Measurements from ENCODE around the gene MYL4. TPM values are rescaled to one million over a fixed set of nuclear protein-coding genes. Genes with fewer than 3 reads are reported as not detected.
A peak's percentile ranks its signal among the peaks of the same experiment; 100 is the strongest.

The MYL4 gene
- total and polyA plus RNA-seq, 12 donors = 33.9 to 459 (median 92.5) TPM

GRCh38 chr17:47184681-47185080 lies 24.5 kb upstream of the MYL4 start:
- no peak for DNase-seq
- WGBS, 2 donors = 20 to 51% methylated on average over 6 of the region's 6 CpGs
- ATAC-seq = no peak
- Histone ChIP-seq H3K27ac (no peak overlapping the region), H3K27me3 (no peaks in the 10 kb centered on the region), H3K9me3 (no peaks in the 10 kb centered on the region), H3K4me1 (peaks cover 8 to 84% (median 70%) of the 10 kb centered on the region in 9 donors), H3K36me3 (peaks cover 0 to 14% (median 4%) of the 10 kb centered on the region in 9 donors), H3K4me3 (no peak overlapping the region)
- no peak for TF ChIP-seq CTCF (IDR thresholded peaks at IDR 0.05)
- intact Hi-C loops (cut with DNase I) = loop anchor here in 2 of 10 donors (5.0 to 10.0 kb wide), 2 partner anchors 38 to 90 kb away; no protein-coding TSS in a partner anchor

DNA sequence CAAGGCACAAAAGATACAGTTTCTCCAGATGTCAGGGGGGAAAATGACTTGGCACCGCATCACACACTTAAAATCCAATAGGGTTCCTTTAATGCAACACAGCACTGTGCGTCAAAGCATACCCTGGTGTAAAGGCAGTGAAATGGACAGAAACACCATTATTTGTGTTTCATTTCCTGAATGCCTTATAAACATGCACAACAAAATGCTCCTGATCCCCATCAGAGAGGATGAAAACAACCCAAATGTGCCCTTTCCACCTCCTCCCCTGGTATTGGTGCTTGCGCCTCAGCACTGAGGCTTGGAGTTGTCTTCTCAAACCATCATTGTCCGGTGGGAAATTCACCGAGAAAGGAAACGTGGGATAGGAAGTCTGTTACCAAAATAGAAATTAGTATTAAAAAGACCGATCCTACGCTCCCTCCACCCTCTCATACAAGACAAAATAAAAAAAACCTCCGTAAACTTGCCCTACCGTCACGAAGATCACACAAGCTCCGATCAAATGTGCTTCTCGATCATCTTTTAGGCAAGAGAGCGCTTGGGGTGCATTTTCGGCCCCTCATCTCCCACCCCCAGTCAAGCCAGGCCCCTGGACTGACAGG lies 20.8 kb upstream of the MYL4 start:
- Histone ChIP-seq H3K36me3 (no peaks in the 10 kb centered on the region), H3K4me1 (peaks cover 5 to 55% (median 53%) of the 10 kb centered on the region in 9 donors), H3K9me3 (no peaks in the 10 kb centered on the region), H3K27ac (peak overlapping the region; percentile 88 to 99 (median 96)), H3K27me3 (no peaks in the 10 kb centered on the region), H3K4me3 (peak overlapping the region; percentile 54 to 88 (median 71))
- intact Hi-C loops (cut with DNase I) = loop anchor here in 3 of 10 donors (2.0 to 10.0 kb wide), 3 partner anchors 34 to 86 kb away; no protein-coding TSS in a partner anchor
- 0% methylated on average over 15 of the region's 15 CpGs for WGBS, 2 donors
- peak in 1 of 2 donors; percentile 26 for DNase-seq
- no peak for TF ChIP-seq CTCF (IDR thresholded peaks at IDR 0.05)
- peak in 3 of 8 donors; percentile 32 to 42 (median 32) for ATAC-seq

DNA sequence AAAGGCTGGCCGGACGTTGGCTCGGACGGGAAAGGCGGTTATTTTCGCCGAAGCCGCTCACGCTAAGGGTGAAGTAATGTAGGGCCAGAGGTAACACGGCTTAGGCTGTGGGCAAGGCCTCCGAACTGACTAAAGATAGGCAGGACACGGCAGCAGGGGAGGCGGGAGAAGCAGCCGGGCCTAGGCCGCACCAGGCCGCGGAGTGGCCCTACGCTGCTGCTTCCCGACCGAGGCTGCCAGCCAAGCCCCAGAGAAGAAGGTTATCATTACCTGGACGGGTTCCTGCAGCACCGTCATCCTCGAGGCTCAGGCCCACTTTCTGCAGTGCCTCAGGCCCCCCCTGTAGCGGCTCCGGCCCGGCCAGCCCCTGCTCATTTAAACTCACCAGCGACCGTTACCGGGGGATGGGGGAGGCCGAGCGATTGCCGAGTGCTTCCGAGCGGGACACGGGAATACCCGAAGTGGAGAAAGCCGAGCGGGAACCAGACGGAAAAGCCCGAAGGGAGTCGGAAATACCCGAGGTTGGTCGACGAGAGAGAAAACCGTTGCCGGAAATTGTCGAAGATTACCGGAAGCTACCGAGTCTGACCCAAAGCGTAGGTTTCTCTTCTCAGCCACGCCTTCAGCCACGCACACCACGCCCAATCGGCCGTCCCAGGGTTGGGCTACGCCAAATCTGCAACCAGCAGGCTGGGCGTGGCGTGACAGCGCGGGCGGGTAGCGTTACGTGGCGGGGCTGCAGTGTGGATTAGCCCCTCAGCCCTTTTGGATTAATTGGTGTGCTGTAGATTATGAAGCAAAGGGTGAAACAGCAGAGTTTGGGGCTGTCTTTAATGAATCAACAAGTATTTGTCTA lies 20.0 kb upstream of the MYL4 start, which contains the start of gene CDC27:
Gene CDC27, minus strand, starts transcription at position 420 of the 856 bp plus-strand sequence. Its CDS starts 123 bp downstream, at position 297.
- Histone ChIP-seq H3K4me3 (peak within 1 kb of the TSS; percentile 54 to 88 (median 71)), H3K4me1 (peaks cover 5 to 48% (median 46%) of the 10 kb centered on the region in 9 donors), H3K36me3 (no peaks in the 10 kb centered on the region), H3K27ac (peak within 1 kb of the TSS; percentile 88 to 99 (median 96)), H3K27me3 (no peaks in the 10 kb centered on the region), H3K9me3 (no peaks in the 10 kb centered on the region)
- 0% methylated on average over 64 of the region's 64 CpGs for WGBS, 2 donors
- no peak for TF ChIP-seq CTCF (IDR thresholded peaks at IDR 0.05)
- intact Hi-C loops (cut with DNase I) = loop anchor here in 3 of 10 donors (2.0 to 10.0 kb wide), 3 partner anchors 33 to 86 kb away; no protein-coding TSS in a partner anchor
- DNase-seq = peak; percentile 98 to 100
- peak; percentile 97 to 98 (median 98) for ATAC-seq

GRCh38 chr17:47189732-47190237 lies 19.4 kb upstream of the MYL4 start:
- 41% methylated on average over 5 of the region's 5 CpGs for WGBS, 2 donors
- peaks cover 5 to 41% (median 39%) of the 10 kb centered on the region in 9 donors for H3K4me1 ChIP-seq
- DNase-seq (no peak), ATAC-seq (no peak)
- H3K36me3 ChIP-seq = no peaks in the 10 kb centered on the region
- no peak for TF ChIP-seq CTCF (IDR thresholded peaks at IDR 0.05)
- H3K27ac ChIP-seq = peak overlapping the region in 9 of 10 donors; percentile 51 to 99 (median 95)
- no peaks in the 10 kb centered on the region for H3K9me3 ChIP-seq
- intact Hi-C loops (cut with DNase I) = loop anchor here in 3 of 10 donors (2.0 to 10.0 kb wide), 3 partner anchors 33 to 85 kb away; no protein-coding TSS in a partner anchor
- peak overlapping the region in 9 of 10 donors; percentile 54 to 88 (median 70) for H3K4me3 ChIP-seq
- no peaks in the 10 kb centered on the region for H3K27me3 ChIP-seq
